ENCODE data around the gene MAPK1IP1L. TPM values are rescaled to one million over a fixed set of nuclear protein-coding genes. Genes with fewer than 3 reads are reported as not detected.
"Not testable (repeated sequence)": the region's sequence is repeated elsewhere in the genome, so short reads cannot be mapped to it uniquely, and the experiment has no call there.

Gene MAPK1IP1L
- total RNA-seq = 100 to 1,000 TPM in 1 of 2 donors, 10 to 100 TPM in 1; 57.0 to 113 TPM

GRCh38 chr14:55051423-55052268 lies at the start of gene MAPK1IP1L:
Gene MAPK1IP1L, plus strand, starts transcription at chr14:55051647. Its CDS starts 10,037 bp downstream, at chr14:55061684.
- TF ChIP-seq, protein P1, sequence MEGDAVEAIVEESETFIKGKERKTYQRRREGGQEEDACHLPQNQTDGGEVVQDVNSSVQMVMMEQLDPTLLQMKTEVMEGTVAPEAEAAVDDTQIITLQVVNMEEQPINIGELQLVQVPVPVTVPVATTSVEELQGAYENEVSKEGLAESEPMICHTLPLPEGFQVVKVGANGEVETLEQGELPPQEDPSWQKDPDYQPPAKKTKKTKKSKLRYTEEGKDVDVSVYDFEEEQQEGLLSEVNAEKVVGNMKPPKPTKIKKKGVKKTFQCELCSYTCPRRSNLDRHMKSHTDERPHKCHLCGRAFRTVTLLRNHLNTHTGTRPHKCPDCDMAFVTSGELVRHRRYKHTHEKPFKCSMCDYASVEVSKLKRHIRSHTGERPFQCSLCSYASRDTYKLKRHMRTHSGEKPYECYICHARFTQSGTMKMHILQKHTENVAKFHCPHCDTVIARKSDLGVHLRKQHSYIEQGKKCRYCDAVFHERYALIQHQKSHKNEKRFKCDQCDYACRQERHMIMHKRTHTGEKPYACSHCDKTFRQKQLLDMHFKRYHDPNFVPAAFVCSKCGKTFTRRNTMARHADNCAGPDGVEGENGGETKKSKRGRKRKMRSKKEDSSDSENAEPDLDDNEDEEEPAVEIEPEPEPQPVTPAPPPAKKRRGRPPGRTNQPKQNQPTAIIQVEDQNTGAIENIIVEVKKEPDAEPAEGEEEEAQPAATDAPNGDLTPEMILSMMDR (IDR thresholded peaks at IDR 0.05) = peak; percentile 100
- Histone ChIP-seq H3K27me3 (replicated peaks; ENCODE audit: insufficient read depth) (no peaks in the 10 kb centered on the region), H3K9me3 (no peaks in the 10 kb centered on the region), H3K4me1 (ENCODE audit: control insufficient read depth in 1 of 2, low read depth in 2 of 2) (peaks cover 29 to 46% of the 10 kb centered on the region in 2 donors), H3K36me3 (no peaks in the 10 kb centered on the region), H3K27ac (peak within 1 kb of the TSS; percentile 100), H3K4me3 (peak within 1 kb of the TSS; percentile 100)
- ATAC-seq (ENCODE audit: insufficient number of reproducible peaks, low FRiP score, low read depth) (peak; percentile 95), DNase-seq (ENCODE audit: low spot score) (peak; percentile 46)

DNA sequence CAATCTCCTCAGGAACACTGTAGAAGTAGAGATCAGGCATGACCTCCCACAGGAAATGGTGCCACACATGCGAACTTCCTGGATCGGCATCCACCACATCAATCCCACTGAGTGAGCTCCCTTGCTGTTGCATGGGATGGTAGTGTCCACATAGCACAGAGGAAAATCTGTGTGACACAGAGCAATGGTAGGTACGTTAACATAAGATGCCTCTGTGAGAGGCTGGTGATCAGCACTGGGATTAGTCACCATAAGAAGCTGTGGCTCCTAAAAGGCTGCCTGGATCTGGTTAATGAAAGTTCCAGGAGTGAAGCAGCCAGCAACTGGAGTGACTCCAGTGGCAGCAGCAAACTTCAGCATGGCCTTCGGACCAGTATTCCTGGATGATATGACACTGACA lies 46.4 kb upstream of the MAPK1IP1L start:
- no peaks in the 10 kb centered on the region for H3K4me1 ChIP-seq (ENCODE audit: control insufficient read depth in 1 of 2, low read depth in 2 of 2)
- ATAC-seq (ENCODE audit: insufficient number of reproducible peaks, low FRiP score, low read depth) (no peak), DNase-seq (ENCODE audit: low spot score) (no peak)
- no peak overlapping the region for H3K4me3 ChIP-seq
- TF ChIP-seq, protein P1 (IDR thresholded peaks at IDR 0.05) = no peak
- H3K27me3 ChIP-seq (replicated peaks; ENCODE audit: insufficient read depth) = no peaks in the 10 kb centered on the region
- no peaks in the 10 kb centered on the region for H3K9me3 ChIP-seq
- H3K36me3 ChIP-seq = no peaks in the 10 kb centered on the region
- no peak overlapping the region for H3K27ac ChIP-seq

GRCh38 chr14:55015006-55015405 lies 36.4 kb upstream of the MAPK1IP1L start:
- TF ChIP-seq, protein P1 (IDR thresholded peaks at IDR 0.05) = no peak
- ATAC-seq (ENCODE audit: insufficient number of reproducible peaks, low FRiP score, low read depth) (no peak), DNase-seq (ENCODE audit: low spot score) (no peak)
- Histone ChIP-seq H3K9me3 (no peaks in the 10 kb centered on the region), H3K4me1 (ENCODE audit: control insufficient read depth in 1 of 2, low read depth in 2 of 2) (no peaks in the 10 kb centered on the region), H3K36me3 (no peaks in the 10 kb centered on the region), H3K4me3 (no peak overlapping the region), H3K27me3 (replicated peaks; ENCODE audit: insufficient read depth) (no peaks in the 10 kb centered on the region), H3K27ac (no peak overlapping the region)

GRCh38 chr14:55019968-55020554 lies 31.4 kb upstream of the MAPK1IP1L start:
- TF ChIP-seq, protein P1 (IDR thresholded peaks at IDR 0.05) = no peak
- Histone ChIP-seq H3K4me1 (ENCODE audit: control insufficient read depth in 1 of 2, low read depth in 2 of 2) (no peaks in the 10 kb centered on the region), H3K36me3 (no peaks in the 10 kb centered on the region), H3K9me3 (no peaks in the 10 kb centered on the region), H3K4me3 (no peak overlapping the region), H3K27me3 (replicated peaks; ENCODE audit: insufficient read depth) (no peaks in the 10 kb centered on the region), H3K27ac (no peak overlapping the region)
- ATAC-seq (ENCODE audit: insufficient number of reproducible peaks, low FRiP score, low read depth) (no peak), DNase-seq (ENCODE audit: low spot score) (no peak)

DNA sequence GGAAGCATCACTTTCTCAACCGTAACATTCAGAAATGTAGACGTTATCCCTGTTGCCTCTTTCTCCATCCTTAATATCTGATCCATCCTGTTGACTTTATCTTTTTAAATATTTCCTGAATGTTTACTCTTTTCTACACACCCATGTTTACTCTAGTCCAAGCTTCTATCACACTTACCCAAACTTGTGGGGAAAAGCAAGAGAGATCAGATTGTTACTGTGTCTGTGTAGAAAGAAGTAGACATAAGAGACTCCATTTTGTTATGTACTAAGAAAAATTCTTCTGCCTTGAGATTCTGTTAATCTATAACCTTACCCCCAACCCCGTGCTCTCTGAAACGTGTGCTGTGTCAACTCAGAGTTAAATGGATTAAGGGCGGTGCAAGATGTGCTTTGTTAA lies 27.1 kb upstream of the MAPK1IP1L start:
- not testable (repeated sequence) for H3K4me3 ChIP-seq; ATAC-seq (ENCODE audit: insufficient number of reproducible peaks, low FRiP score, low read depth); DNase-seq (ENCODE audit: low spot score); H3K27ac ChIP-seq; H3K36me3 ChIP-seq; H3K27me3 ChIP-seq (replicated peaks; ENCODE audit: insufficient read depth); H3K9me3 ChIP-seq
- H3K4me1 ChIP-seq (ENCODE audit: control insufficient read depth in 1 of 2, low read depth in 2 of 2) = peaks cover 22 to 28% of the 10 kb centered on the region in 2 donors

Measured in thoracic aorta (tissue), 2 donors.